Skin of body (tissue), 2 donors: ENCODE measurements around the gene SCN4B. TPM values are rescaled to one million over a fixed set of nuclear protein-coding genes. Genes with fewer than 3 reads are reported as not detected.

Source experiments
- DNase-seq: peaks from one replicate; lab custom pipeline; 2025; lab: John Stamatoyannopoulos, UW
- total RNA-seq: library from RNA; depleted of rRNA; stranded (reverse); fragments of >200 nt; gene quantifications from one replicate; pipeline ENCODE4 v1.2.3, GENCODE V29; 2014

The SCN4B gene
- total RNA-seq, 1 donor from 2014 or later, result 3.1 TPM

GRCh38 chr11:118152020-118152551 lies 537 bp downstream of the SCN4B start:
- no peak for DNase-seq

- DNase-seq, result no peak
Observed at GRCh38 chr11:118151431-118151830, 1.2 kb downstream of the SCN4B start.

- no peak for DNase-seq
Observed at GRCh38 chr11:118149493-118149892, 3.1 kb downstream of the SCN4B start.

- no peak for DNase-seq
Observed at GRCh38 chr11:118148856-118149255, 3.8 kb downstream of the SCN4B start.

- DNase-seq, result no peak
Observed at GRCh38 chr11:118148240-118148639, 4.4 kb downstream of the SCN4B start.

DNA sequence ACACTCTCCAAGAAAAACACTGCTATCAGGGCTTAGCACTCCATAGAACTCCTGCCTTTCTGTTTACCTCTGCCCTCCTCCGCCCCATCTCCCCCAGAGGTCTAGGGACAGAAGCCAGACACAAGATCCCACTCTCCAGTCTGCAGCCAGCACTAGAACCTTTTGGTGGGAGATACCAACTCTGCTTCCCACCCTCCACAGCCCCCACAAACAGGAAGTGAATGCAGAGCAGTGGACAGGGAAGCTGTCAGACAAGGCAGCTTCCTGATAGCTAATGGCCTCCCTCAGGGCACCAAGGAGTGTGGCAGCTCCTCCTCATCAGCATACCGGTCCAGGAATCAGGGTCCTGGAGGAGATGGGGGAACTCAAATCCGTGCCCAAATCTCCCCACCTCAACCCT lies 5.1 kb downstream of the SCN4B start:
- no peak for DNase-seq

GRCh38 chr11:118146554-118146953 lies 6.1 kb downstream of the SCN4B start:
- DNase-seq, result no peak

- DNase-seq, result peak; percentile 61
Observed at GRCh38 chr11:118145285-118146227, 7.1 kb downstream of the SCN4B start.

- no peak for DNase-seq
Observed at GRCh38 chr11:118144301-118145268, 8.0 kb downstream of the SCN4B start.

- no peak for DNase-seq
Observed at GRCh38 chr11:118143661-118144185, 8.9 kb downstream of the SCN4B start.

DNA sequence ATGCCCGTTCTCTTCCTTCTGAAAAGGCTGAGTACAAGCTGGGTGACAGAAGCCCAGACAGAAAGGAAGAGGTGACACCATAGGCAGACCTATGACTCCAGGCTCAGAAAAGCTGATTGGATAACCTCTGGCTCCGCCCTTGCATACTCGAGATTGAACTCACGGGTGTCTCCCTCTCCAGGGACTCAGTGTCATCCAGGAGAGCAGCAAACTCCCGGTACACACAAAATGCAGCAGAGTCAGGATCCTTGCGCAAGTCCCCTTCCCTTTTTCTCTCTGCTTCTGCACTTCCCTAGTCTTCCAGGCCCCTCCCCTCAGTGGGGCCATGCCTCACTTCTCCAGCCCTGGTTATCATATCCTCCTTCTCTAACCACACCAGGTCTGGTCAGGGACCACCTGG lies 9.8 kb downstream of the SCN4B start:
- DNase-seq, result no peak

DNA sequence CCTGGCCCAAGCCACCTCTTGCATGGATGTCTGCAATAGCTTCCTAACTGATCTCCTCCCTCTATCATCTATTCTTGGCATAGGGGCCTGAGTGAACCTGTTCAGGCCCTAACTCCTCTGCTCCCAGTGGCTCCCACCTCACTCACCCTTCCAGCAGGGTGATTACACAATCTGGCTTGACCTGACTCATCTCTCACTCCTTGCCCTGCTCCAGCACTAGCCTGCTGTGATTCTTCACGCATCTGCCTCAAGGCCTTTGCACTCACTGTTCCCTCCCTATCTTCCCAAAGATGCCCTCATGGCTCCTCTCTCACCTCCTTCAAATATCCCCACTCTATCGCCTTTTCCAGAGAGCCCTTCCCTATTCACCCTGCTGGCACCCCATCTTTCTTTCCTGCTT lies 10.5 kb downstream of the SCN4B start:
- DNase-seq, result no peak

- DNase-seq, result no peak
Observed at GRCh38 chr11:118139578-118139977, 13.0 kb downstream of the SCN4B start.

- DNase-seq, result no peak
Observed at GRCh38 chr11:118138839-118139420, 13.7 kb downstream of the SCN4B start.

DNA sequence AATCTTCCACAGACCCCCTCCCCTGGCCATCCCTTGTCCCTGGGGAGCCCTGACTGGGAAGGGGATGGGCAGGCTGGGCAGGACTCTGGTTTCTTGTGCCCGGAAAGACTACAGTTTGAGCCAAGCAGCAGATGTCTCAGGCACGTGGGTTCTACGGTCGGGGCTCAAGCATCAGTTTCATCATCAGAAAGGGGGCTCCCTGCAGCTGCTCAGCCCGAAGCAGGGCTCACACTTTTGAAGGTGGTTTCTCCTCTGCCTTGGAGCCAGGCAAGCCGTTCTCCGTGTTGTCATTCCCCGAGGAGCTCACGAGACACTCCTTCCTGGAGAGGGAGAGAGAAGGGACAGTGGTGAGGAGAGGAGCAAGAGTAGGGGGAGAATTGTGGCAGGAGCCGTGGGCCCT lies 15.8 kb downstream of the SCN4B start:
- DNase-seq, result no peak

DNA sequence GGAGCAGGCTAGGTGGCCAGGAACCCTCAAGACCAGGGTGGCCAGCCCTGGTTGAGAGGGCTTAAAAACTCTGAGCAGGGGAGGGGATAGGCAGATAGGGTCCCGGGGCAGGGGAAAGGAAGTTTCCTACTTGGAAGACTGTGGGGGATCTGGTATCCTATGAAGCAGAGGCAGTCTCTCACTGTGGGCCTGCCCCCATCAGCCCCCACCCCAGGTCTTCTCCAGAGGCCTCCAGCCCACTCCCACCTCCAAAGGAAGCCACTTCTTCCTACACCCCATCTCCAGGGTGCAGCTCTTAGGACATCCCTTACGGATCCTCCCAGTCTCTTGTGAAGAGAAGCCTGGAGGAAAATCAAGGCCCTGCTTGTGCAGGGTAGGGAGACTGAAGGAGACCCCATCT lies 16.3 kb downstream of the SCN4B start:
- no peak for DNase-seq

DNA sequence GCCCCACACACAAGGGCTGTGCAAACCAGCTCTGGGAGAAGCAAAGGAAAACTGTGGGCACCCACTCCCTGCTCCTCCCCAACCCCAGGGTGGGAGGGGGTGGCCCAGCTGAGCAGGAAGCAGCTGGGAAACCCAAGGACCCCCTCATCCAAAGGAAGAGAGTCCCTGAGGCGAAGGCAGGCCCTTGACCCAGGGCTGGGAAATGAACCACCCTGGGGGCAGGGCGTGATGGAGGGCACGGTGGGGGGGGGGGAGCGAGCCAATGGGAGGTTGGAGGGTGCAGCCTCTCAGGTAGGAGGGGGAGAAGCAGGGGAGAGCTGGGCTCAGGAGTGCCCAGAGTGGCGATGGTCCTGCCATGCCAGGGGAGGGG lies 16.8 kb downstream of the SCN4B start:
- DNase-seq, result no peak

DNA sequence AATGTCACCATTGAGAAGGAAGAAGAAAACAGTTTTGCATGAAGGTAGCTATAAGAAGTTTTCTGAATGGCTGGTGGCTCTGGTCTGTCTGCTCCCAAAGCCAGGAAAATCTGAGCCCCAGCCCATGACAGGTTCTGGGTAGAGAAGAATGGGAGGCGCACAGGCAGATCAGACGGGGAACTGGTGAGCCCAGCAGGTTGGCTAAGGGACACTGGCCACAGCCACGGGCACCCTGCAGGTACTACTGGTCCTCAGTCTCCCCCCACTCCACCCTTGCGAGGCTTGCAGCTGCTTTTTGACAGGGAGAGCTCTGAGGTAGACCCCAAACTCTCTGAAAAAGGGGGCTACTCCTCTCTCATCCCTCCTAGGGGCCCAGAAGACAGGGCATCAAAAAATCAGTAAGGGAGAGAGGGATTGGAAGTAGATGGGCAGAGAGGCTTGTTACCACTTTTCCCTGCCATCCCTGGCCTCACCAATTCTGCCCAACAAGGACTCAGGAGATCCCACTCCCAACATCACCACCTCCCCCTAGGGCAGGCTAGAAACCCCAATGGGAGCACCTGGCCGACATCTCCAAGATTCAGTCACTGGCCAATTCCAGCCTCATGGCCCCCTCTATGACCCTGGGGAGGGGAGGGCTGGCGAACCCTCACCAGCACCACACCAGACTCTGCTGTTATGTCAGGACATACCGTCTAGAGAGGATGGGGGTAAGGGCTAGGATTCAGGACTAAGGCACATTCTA lies 17.4 kb downstream of the SCN4B start:
- DNase-seq, result no peak

DNA sequence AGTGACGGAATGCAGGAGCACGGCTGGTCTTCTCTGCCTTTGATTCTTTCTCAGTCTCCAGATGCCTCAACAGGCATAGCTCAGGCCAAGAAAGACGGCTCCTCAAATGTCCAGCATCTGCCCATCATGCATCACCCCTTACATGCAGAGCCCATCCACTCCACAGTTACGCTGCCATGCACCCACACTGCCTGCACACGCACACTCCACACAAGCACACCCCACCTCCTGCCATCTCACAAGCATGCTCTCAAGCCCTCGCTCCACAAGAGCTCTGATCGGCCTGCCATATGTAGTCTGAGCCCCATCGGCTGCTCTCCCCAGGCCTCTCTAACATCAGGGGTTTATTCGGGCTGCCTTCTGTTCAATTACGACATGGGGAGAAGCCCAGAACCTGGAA lies 18.8 kb downstream of the SCN4B start:
- DNase-seq, result no peak

DNA sequence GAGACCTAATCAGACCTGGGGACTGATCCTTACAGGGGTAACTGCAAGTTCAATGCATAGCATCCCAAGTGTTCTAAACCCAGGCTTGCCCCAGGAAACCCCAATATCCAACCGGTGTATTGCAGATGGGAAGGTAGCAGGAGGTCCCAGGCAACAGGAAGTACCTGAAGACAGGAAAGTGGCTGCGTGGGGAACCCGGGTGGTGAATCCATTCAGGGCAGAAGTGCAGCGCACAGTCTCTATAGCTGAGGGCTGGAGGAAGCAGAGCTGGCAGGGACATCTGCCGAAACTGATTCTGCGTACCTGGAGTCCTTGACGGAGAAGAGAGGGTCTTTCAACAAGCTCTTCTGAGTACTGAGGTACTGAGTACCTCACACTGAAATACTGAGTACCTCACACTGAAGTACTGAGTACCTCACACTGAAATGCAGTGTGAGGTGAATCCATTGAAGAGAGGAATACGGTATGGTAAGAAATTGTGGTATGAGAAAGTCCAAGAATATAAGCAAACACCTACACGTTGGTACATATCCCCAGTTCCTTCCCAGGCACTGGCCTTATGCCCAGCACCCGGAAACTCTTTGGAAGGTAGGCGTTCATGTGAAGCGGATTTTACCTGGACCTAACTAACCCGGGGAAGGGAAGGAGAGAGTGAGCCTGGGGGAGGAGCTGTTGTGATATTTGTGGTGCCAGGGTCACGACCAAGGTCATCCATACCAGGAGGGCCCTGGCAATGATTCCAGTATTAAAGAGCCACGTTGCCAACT lies 20.1 kb downstream of the SCN4B start:
- no peak for DNase-seq
